HL-60 (cell line): Measurements from ENCODE around the gene CD93.

Experiments
- GABPA ChIP-seq: IDR thresholded peaks from 2 replicates; pipeline ENCODE4 v1.6.1; 2012; ENCODE audit warnings: low read depth
- POLR2AphosphoS5 ChIP-seq: IDR thresholded peaks from 2 replicates; pipeline ENCODE4 v1.6.1; 2012; ENCODE audit warnings: low read depth
- TF ChIP-seq, protein P1 (sequence below): IDR thresholded peaks from one replicate; pipeline ENCODE4 v1.5.1; 2011; ENCODE audit warnings: low read length, control low read depth, inconsistent platforms; ENCODE audit not compliant: insufficient read depth
- TF ChIP-seq, protein P2 (sequence below): IDR thresholded peaks from 2 replicates; pipeline ENCODE4 v1.6.1; 2012; ENCODE audit warnings: low read depth; ENCODE audit not compliant: insufficient replicate concordance

DNA sequence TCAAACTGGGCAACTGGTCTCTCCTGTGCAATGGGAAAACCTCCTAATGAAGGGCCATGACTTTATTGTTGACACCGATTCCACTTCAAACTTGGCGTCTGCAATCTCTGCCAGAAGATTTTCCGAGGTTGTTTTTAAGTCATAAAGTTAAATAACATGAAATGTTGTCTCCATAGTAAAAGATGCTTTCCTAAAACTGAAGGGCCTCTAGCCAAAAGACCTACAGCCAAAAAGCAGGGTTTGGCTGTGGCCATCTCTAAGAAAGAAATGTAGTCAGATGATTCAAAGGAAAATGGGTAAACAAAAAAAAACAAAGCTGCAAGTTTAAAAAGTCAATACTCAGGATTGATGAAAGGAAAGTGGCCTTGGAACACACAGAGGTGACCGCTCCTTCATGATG lies 14.1 kb downstream of the CD93 start:
- TF ChIP-seq, protein P1, sequence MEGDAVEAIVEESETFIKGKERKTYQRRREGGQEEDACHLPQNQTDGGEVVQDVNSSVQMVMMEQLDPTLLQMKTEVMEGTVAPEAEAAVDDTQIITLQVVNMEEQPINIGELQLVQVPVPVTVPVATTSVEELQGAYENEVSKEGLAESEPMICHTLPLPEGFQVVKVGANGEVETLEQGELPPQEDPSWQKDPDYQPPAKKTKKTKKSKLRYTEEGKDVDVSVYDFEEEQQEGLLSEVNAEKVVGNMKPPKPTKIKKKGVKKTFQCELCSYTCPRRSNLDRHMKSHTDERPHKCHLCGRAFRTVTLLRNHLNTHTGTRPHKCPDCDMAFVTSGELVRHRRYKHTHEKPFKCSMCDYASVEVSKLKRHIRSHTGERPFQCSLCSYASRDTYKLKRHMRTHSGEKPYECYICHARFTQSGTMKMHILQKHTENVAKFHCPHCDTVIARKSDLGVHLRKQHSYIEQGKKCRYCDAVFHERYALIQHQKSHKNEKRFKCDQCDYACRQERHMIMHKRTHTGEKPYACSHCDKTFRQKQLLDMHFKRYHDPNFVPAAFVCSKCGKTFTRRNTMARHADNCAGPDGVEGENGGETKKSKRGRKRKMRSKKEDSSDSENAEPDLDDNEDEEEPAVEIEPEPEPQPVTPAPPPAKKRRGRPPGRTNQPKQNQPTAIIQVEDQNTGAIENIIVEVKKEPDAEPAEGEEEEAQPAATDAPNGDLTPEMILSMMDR: no peak
- TF ChIP-seq GABPA (no peak), POLR2AphosphoS5 (no peak)
- TF ChIP-seq, protein P2, sequence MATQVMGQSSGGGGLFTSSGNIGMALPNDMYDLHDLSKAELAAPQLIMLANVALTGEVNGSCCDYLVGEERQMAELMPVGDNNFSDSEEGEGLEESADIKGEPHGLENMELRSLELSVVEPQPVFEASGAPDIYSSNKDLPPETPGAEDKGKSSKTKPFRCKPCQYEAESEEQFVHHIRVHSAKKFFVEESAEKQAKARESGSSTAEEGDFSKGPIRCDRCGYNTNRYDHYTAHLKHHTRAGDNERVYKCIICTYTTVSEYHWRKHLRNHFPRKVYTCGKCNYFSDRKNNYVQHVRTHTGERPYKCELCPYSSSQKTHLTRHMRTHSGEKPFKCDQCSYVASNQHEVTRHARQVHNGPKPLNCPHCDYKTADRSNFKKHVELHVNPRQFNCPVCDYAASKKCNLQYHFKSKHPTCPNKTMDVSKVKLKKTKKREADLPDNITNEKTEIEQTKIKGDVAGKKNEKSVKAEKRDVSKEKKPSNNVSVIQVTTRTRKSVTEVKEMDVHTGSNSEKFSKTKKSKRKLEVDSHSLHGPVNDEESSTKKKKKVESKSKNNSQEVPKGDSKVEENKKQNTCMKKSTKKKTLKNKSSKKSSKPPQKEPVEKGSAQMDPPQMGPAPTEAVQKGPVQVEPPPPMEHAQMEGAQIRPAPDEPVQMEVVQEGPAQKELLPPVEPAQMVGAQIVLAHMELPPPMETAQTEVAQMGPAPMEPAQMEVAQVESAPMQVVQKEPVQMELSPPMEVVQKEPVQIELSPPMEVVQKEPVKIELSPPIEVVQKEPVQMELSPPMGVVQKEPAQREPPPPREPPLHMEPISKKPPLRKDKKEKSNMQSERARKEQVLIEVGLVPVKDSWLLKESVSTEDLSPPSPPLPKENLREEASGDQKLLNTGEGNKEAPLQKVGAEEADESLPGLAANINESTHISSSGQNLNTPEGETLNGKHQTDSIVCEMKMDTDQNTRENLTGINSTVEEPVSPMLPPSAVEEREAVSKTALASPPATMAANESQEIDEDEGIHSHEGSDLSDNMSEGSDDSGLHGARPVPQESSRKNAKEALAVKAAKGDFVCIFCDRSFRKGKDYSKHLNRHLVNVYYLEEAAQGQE: no peak
